IMR-90 (cell line): ENCODE data around the gene C1R.

Source experiments
- CTCF ChIP-seq: conservative IDR thresholded peaks from 2 replicates; pipeline ENCODE4 v1.5.1; 2012; ENCODE audit warnings: mild to moderate bottlenecking, low read depth, low read length, improper control_type of control experiment
- ELK1 ChIP-seq: fragments of 150-350 bp; IDR thresholded peaks from 2 replicates; pipeline ENCODE4 v1.6.1; 2016; ENCODE audit warnings: low read depth, mild to moderate bottlenecking, low read length, moderate library complexity, borderline replicate concordance
- MAFK ChIP-seq: IDR thresholded peaks from 2 replicates; pipeline ENCODE4 v1.6.1; 2012; ENCODE audit warnings: low read depth, low read length, improper control_type of control experiment
- MXI1 ChIP-seq: IDR thresholded peaks from 2 replicates; pipeline ENCODE4 v1.6.1; 2012; ENCODE audit warnings: low read depth, mild to moderate bottlenecking, low read length, moderate library complexity, borderline replicate concordance
- NFE2L2 ChIP-seq: fragments of 150-350 bp; IDR thresholded peaks from 2 replicates; pipeline ENCODE4 v1.6.1; 2016; ENCODE audit warnings: low read depth, mild to moderate bottlenecking, low read length
- POLR2A ChIP-seq: IDR thresholded peaks from 2 replicates; pipeline ENCODE4 v1.6.1; 2012; ENCODE audit warnings: mild to moderate bottlenecking, low read depth, low read length
- RAD21 ChIP-seq: IDR thresholded peaks from 2 replicates; pipeline ENCODE4 v1.6.1; 2012; ENCODE audit warnings: low read length, improper control_type of control experiment
- RCOR1 ChIP-seq: IDR thresholded peaks from 2 replicates; pipeline ENCODE4 v1.6.1; 2012; ENCODE audit warnings: mild to moderate bottlenecking, low read length, improper control_type of control experiment; ENCODE audit not compliant: insufficient replicate concordance

DNA sequence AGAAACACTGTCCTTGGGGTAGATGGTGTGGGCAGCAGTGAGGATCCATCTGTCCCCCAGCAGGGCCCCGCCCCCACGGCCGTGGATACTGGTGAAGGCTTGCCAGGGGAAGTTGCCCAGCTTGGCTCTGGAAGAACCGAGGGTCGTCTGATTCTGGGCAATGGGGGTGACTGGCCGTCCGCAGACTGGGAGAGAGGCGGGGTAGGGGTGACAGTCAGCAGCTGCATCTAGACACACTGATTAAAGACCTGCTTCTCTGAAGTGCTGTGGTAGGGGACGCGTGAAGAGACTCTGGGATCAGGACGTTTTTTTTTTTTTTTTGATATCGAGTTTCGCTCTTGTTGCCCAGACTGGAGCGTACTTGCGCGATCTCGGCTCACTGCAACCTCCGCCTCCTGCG is 4.7 kb upstream of the C1R start:
- no peak for TF ChIP-seq RAD21
- no peak for TF ChIP-seq MAFK
- TF ChIP-seq NFE2L2 = no peak
- no peak for TF ChIP-seq ELK1
- no peak for TF ChIP-seq CTCF
- TF ChIP-seq POLR2A = no peak
- no peak for TF ChIP-seq RCOR1
- TF ChIP-seq MXI1 = no peak
